Measurements from ENCODE around the gene FATE1. TPM values are rescaled to one million over a fixed set of nuclear protein-coding genes. Genes with fewer than 3 reads are reported as not detected.

FATE1 gene
- total RNA-seq, result not detected in 2 replicates

GRCh38 chrX:151715752-151716151 lies at the start of gene FATE1:
Gene FATE1, plus strand, starts transcription at chrX:151716035. Its CDS starts 85 bp downstream, at chrX:151716120.

GRCh38 chrX:151694661-151695582 lies 20.9 kb upstream of the FATE1 start, which contains the start of gene PRRG3:
Gene PRRG3, plus strand, starts transcription at chrX:151695458. Its CDS starts 3,357 bp downstream, at chrX:151698815.

GRCh38 chrX:151734446-151734845 lies 18.6 kb downstream of the FATE1 start, which contains the start of gene CNGA2:
Gene CNGA2, plus strand, starts transcription at chrX:151734746. Its CDS starts 3,738 bp downstream, at chrX:151738484.

Other genes starting within 250 kb of the FATE1 start
- gene PASD1, start 152.4 kb upstream of the FATE1 start, total RNA-seq, result not detected in 2 replicates
- not detected in 2 replicates for gene PRRG3, start 20.6 kb upstream of the FATE1 start, total RNA-seq
- gene CNGA2, start 18.7 kb downstream of the FATE1 start, total RNA-seq, result not detected in 2 replicates
- gene MAGEA4, start 196.9 kb downstream of the FATE1 start, total RNA-seq, result not detected in 2 replicates

All from mesangial cell (primary cell).